Inferior parietal cortex (tissue), 1 donor: Measurements from ENCODE around the gene GDF10.

Experiments used
- DNase-seq: peaks from one replicate; pipeline ENCODE4 v3.0.0-alpha.2; 2016; ENCODE audit errors: extremely low spot score

The GDF10 gene

GRCh38 chr10:47333532-47333931, 33.5 kb downstream of the GDF10 start:
- DNase-seq: no peak

GRCh38 chr10:47334466-47335295, 34.7 kb downstream of the GDF10 start:
- DNase-seq: no peak

GRCh38 chr10:47335906-47336305, 35.9 kb downstream of the GDF10 start:
- no peak for DNase-seq

GRCh38 chr10:47336387-47337134, 36.6 kb downstream of the GDF10 start:
- DNase-seq: peak; percentile 44

GRCh38 chr10:47337310-47337709, 37.3 kb downstream of the GDF10 start:
- no peak for DNase-seq

GRCh38 chr10:47339186-47339735, 39.3 kb downstream of the GDF10 start:
- no peak for DNase-seq

GRCh38 chr10:47339759-47340607, 40.0 kb downstream of the GDF10 start:
- no peak for DNase-seq

- peak; percentile 58 for DNase-seq
Measured at GRCh38 chr10:47340608-47341170, 40.7 kb downstream of the GDF10 start.

- no peak for DNase-seq
Measured at GRCh38 chr10:47344996-47345870, 45.2 kb downstream of the GDF10 start.

- no peak for DNase-seq
Measured at GRCh38 chr10:47346581-47347302, 46.7 kb downstream of the GDF10 start.

- DNase-seq: no peak
Measured at GRCh38 chr10:47347303-47347675, 47.3 kb downstream of the GDF10 start.

GRCh38 chr10:47348138-47348651, 48.2 kb downstream of the GDF10 start, which contains the start of gene RBP3:
Gene RBP3 (plus strand): TSS chr10:47348363. CDS start chr10:47348485, 122 bp downstream.
- no peak for DNase-seq

- no peak for DNase-seq
Measured at GRCh38 chr10:47348661-47349470, 48.9 kb downstream of the GDF10 start.

- DNase-seq: no peak
Measured at GRCh38 chr10:47349516-47349915, 49.5 kb downstream of the GDF10 start.

GRCh38 chr10:47349941-47350371, 50.0 kb downstream of the GDF10 start:
- DNase-seq: no peak

GRCh38 chr10:47350671-47351640, 51.0 kb downstream of the GDF10 start:
- no peak for DNase-seq
